ENCODE data around the gene MED9.

Gene MED9

DNA sequence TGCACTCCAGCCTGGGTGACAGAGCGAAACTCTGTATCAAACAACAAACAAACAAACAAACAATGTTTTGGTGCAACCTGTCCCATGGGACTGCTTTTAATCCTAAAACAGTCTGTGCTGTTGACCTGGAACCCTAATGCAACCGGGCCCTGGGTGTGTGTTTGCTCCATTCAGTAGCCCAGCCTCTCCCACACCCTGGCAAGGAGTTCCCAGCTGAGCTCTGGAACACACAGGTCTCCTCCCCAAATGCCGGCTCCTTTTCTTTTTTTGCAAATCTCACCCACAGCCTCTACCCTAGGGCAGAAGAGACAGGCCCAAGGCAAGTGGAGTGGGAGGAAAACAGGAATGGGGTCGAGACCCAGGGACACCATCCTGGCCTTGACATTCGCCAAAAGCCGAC is 49.2 kb downstream of the MED9 start (continued):
- TF ChIP-seq, protein P1, sequence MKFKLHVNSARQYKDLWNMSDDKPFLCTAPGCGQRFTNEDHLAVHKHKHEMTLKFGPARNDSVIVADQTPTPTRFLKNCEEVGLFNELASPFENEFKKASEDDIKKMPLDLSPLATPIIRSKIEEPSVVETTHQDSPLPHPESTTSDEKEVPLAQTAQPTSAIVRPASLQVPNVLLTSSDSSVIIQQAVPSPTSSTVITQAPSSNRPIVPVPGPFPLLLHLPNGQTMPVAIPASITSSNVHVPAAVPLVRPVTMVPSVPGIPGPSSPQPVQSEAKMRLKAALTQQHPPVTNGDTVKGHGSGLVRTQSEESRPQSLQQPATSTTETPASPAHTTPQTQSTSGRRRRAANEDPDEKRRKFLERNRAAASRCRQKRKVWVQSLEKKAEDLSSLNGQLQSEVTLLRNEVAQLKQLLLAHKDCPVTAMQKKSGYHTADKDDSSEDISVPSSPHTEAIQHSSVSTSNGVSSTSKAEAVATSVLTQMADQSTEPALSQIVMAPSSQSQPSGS (tag by site-specific recombination; IDR thresholded peaks at IDR 0.05; ENCODE audit: low read depth): no peak
- TF ChIP-seq, protein P2, sequence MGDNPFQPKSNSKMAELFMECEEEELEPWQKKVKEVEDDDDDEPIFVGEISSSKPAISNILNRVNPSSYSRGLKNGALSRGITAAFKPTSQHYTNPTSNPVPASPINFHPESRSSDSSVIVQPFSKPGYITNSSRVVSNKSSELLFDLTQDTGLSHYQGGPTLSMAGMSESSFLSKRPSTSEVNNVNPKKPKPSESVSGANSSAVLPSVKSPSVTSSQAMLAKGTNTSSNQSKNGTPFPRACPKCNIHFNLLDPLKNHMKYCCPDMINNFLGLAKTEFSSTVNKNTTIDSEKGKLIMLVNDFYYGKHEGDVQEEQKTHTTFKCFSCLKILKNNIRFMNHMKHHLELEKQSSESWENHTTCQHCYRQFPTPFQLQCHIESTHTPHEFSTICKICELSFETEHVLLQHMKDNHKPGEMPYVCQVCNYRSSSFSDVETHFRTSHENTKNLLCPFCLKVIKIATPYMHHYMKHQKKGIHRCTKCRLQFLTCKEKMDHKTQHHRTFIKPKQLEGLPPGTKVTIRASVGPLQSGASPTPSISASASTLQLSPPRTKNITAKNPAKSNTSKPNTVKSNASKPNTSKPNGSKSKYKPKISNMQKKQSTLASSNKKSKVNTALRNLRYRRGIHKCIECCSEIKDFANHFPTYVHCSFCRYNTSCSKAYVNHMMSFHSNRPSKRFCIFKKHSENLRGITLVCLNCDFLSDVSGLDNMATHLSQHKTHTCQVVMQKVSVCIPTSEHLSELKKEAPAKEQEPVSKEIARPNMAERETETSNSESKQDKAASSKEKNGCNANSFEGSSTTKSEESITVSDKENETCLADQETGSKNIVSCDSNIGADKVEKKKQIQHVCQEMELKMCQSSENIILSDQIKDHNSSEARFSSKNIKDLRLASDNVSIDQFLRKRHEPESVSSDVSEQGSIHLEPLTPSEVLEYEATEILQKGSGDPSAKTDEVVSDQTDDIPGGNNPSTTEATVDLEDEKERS (tag by site-specific recombination; IDR thresholded peaks at IDR 0.05): no peak
- no peak for TF ChIP-seq ZNF239 (tag by site-specific recombination; IDR thresholded peaks at IDR 0.05)
- no peak for TF ChIP-seq ZXDB (tag by site-specific recombination; IDR thresholded peaks at IDR 0.05)
- no peak for TF ChIP-seq ZSCAN16 (tag by site-specific recombination; IDR thresholded peaks at IDR 0.05)
- no peak for TF ChIP-seq MYNN (tag by site-specific recombination; IDR thresholded peaks at IDR 0.05; ENCODE audit: borderline replicate concordance)
- TF ChIP-seq, protein P3, sequence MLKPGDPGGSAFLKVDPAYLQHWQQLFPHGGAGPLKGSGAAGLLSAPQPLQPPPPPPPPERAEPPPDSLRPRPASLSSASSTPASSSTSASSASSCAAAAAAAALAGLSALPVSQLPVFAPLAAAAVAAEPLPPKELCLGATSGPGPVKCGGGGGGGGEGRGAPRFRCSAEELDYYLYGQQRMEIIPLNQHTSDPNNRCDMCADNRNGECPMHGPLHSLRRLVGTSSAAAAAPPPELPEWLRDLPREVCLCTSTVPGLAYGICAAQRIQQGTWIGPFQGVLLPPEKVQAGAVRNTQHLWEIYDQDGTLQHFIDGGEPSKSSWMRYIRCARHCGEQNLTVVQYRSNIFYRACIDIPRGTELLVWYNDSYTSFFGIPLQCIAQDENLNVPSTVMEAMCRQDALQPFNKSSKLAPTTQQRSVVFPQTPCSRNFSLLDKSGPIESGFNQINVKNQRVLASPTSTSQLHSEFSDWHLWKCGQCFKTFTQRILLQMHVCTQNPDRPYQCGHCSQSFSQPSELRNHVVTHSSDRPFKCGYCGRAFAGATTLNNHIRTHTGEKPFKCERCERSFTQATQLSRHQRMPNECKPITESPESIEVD (tag by site-specific recombination; IDR thresholded peaks at IDR 0.05): no peak
- TF ChIP-seq REPIN1 (tag by site-specific recombination; IDR thresholded peaks at IDR 0.05; ENCODE audit: low read depth): no peak
- TF ChIP-seq GLIS1 (tag by site-specific recombination; IDR thresholded peaks at IDR 0.05): no peak
- TF ChIP-seq, protein P4, sequence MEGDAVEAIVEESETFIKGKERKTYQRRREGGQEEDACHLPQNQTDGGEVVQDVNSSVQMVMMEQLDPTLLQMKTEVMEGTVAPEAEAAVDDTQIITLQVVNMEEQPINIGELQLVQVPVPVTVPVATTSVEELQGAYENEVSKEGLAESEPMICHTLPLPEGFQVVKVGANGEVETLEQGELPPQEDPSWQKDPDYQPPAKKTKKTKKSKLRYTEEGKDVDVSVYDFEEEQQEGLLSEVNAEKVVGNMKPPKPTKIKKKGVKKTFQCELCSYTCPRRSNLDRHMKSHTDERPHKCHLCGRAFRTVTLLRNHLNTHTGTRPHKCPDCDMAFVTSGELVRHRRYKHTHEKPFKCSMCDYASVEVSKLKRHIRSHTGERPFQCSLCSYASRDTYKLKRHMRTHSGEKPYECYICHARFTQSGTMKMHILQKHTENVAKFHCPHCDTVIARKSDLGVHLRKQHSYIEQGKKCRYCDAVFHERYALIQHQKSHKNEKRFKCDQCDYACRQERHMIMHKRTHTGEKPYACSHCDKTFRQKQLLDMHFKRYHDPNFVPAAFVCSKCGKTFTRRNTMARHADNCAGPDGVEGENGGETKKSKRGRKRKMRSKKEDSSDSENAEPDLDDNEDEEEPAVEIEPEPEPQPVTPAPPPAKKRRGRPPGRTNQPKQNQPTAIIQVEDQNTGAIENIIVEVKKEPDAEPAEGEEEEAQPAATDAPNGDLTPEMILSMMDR (tag by site-specific recombination; IDR thresholded peaks at IDR 0.05): no peak
- TF ChIP-seq, protein P5, sequence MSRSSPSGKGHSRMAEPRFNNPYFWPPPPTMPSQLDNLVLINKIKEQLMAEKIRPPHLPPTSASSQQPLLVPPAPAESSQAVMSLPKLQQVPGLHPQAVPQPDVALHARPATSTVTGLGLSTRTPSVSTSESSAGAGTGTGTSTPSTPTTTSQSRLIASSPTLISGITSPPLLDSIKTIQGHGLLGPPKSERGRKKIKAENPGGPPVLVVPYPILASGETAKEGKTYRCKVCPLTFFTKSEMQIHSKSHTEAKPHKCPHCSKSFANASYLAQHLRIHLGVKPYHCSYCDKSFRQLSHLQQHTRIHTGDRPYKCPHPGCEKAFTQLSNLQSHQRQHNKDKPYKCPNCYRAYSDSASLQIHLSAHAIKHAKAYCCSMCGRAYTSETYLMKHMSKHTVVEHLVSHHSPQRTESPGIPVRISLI (tag by site-specific recombination; IDR thresholded peaks at IDR 0.05): no peak
- no peak for TF ChIP-seq SETDB1 (IDR thresholded peaks at IDR 0.05; ENCODE audit: insufficient read length, low read length)

DNA sequence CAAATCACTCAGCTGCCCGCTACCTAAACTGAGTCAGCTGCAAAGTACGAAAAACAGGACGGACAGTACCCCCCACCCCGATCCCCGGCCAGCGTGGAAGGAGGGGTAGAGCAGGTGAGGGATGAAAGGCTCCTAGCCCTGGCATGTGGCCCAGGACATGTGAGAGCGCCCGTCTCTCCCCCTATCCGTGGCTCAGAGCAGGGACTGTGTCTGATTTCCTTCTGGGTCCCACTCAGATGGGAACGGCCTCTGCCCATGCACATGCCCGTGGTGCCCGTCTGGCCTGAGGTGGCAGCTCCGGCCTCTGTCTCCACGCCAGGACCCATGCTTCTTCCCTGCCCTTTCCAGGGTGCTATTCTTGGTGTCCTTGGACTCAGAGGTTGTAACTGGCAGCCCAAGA is 49.6 kb downstream of the MED9 start:
- Histone ChIP-seq H3K9me3 (ENCODE audit: control insufficient read depth, insufficient read depth, low read depth, low read length) (no peaks in the 10 kb centered on the region), H3K4me1 (ENCODE audit: control insufficient read depth, insufficient read depth, low read length) (peaks cover 2% of the 10 kb centered on the region; the same call in 1 of the 2 replicates), H3K36me3 (ENCODE audit: control insufficient read depth in 2 of 2, insufficient read depth in 1 of 2, low read length in 2 of 2) (no peaks in the 10 kb centered on the region), H3K4me3 (ENCODE audit: low read depth, low read length) (no peak overlapping the region), H3K27ac (ENCODE audit: extremely low read depth, low read depth, low read length) (no peak overlapping the region)
- TF ChIP-seq ZSCAN23 (tag by site-specific recombination; IDR thresholded peaks at IDR 0.05): no peak
- TF ChIP-seq, protein P6, sequence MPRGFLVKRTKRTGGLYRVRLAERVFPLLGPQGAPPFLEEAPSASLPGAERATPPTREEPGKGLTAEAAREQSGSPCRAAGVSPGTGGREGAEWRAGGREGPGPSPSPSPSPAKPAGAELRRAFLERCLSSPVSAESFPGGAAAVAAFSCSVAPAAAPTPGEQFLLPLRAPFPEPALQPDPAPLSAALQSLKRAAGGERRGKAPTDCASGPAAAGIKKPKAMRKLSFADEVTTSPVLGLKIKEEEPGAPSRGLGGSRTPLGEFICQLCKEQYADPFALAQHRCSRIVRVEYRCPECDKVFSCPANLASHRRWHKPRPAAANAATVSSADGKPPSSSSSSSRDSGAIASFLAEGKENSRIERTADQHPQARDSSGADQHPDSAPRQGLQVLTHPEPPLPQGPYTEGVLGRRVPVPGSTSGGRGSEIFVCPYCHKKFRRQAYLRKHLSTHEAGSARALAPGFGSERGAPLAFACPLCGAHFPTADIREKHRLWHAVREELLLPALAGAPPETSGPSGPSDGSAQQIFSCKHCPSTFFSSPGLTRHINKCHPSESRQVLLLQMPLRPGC (tag by site-specific recombination; IDR thresholded peaks at IDR 0.05): no peak
- TF ChIP-seq ZNF777 (tag by site-specific recombination; IDR thresholded peaks at IDR 0.05; ENCODE audit: borderline replicate concordance): no peak
- no peak for TF ChIP-seq ZNF292 (tag by site-specific recombination; IDR thresholded peaks at IDR 0.05; ENCODE audit: borderline replicate concordance, low read depth)
- TF ChIP-seq ZNF701 (tag by site-specific recombination; IDR thresholded peaks at IDR 0.05): no peak
- ChIA-PET POLR2A (no interaction called here), CTCF (interaction anchor here (2.2 kb wide), 1 partner anchor 42 kb away, joined by 5 read pairs; no protein-coding TSS in a partner anchor)
